K562 (cell line): ENCODE data around the gene CUL2. TPM values are rescaled to one million over a fixed set of nuclear protein-coding genes. Genes with fewer than 3 reads are reported as not detected.
A peak's percentile ranks its signal among the peaks of the same experiment; 100 is the strongest.

Experiments used
- ERF ChIP-seq: fragments of 450-650 bp; formaldehyde crosslinking; IDR thresholded peaks from 2 replicates; pipeline ENCODE4 v1.4.0; 2020; ENCODE audit warnings: mild to moderate bottlenecking, mixed read lengths
- MYC ChIP-seq, 2 experiments: fragments of 250-450 bp in 1 of 2; sonication (Bioruptor Pico) in 1 of 2; IDR thresholded peaks; 2 replicates each; pipeline versions ENCODE4 v1.5.1 to v1.6.1; 2012 to 2021; ENCODE audit warnings: low read depth in 2 of 2, borderline replicate concordance in 1 of 2, improper control_type of control experiment in 1 of 2, low read length in 1 of 2, mild to moderate bottlenecking in 1 of 2, moderate library complexity in 1 of 2
- POU5F1 ChIP-seq: fragments of 150-350 bp; IDR thresholded peaks from 2 replicates; pipeline ENCODE4 v1.6.1; 2014; ENCODE audit warnings: borderline replicate concordance, low read length, low read depth, mild to moderate bottlenecking; ENCODE audit not compliant: partially characterized antibody
- SAP30 ChIP-seq: fragments of 200-600 bp; sonication (generic); IDR thresholded peaks from 2 replicates; pipeline ENCODE4 v1.6.1; 2012; ENCODE audit warnings: borderline replicate concordance, low read depth, mild to moderate bottlenecking, moderate library complexity, low read length, control low read depth, inconsistent platforms; ENCODE audit not compliant: insufficient read depth, poor library complexity, severe bottlenecking
- SETDB1 ChIP-seq: IDR thresholded peaks from one replicate; pipeline ENCODE4 v1.6.1; 2012; ENCODE audit warnings: low read length, control low read depth, inconsistent platforms
- SP2 ChIP-seq: IDR thresholded peaks from 2 replicates; pipeline ENCODE4 v1.6.1; 2011; ENCODE audit warnings: mild to moderate bottlenecking, low read depth, low read length, moderate library complexity; ENCODE audit not compliant: poor library complexity, severe bottlenecking; ENCODE audit errors: extremely low read depth
- TAF7 ChIP-seq: fragments of 450-650 bp; IDR thresholded peaks from 2 replicates; pipeline ENCODE4 v1.6.1; 2016; ENCODE audit warnings: missing genetic modification characterization, missing compliant biosample characterization
- ZBTB7A ChIP-seq: IDR thresholded peaks from 2 replicates; pipeline ENCODE4 v1.6.1; 2011; ENCODE audit warnings: low read depth, mild to moderate bottlenecking, low read length, moderate library complexity, borderline replicate concordance; ENCODE audit not compliant: control insufficient read depth
- ZKSCAN1 ChIP-seq: fragments of 150-350 bp; IDR thresholded peaks from 2 replicates; pipeline ENCODE4 v1.6.1; 2016; ENCODE audit warnings: low read depth, low read length
- ZKSCAN3 ChIP-seq: fragments of 250-450 bp; sonication (Bioruptor Pico); IDR thresholded peaks from 2 replicates; pipeline ENCODE4 v1.4.0; 2020
- ZNF165 ChIP-seq: fragments of 250-450 bp; sonication (Bioruptor Pico); IDR thresholded peaks from 2 replicates; pipeline ENCODE4 v1.4.0; 2020; ENCODE audit warnings: borderline replicate concordance
- ZNF431 ChIP-seq: sonication (generic); formaldehyde crosslinking; IDR thresholded peaks from 2 replicates; pipeline ENCODE4 v1.8.0; 2022; ENCODE audit warnings: mild to moderate bottlenecking, missing genetic modification reagents
- ZNF589 ChIP-seq: fragments of 200-800 bp; sonication (Bioruptor generic); IDR thresholded peaks from 2 replicates; pipeline ENCODE4 v1.6.1; 2016; ENCODE audit warnings: low read depth, missing genetic modification characterization, missing compliant biosample characterization
- ZNF77 ChIP-seq: fragments of 250-450 bp; sonication (Bioruptor Pico); IDR thresholded peaks from 2 replicates; pipeline ENCODE4 v1.5.0; 2020
- ZSCAN29 ChIP-seq: fragments of 450-650 bp; IDR thresholded peaks from 2 replicates; pipeline ENCODE4 v1.6.1; 2017
- polyA plus RNA-seq, 8 experiments: library from polyadenylated mRNA; depleted of rRNA in 4 of 8; stranded (reverse) in 5 of 8; unstranded in 3 of 8; fragments of >200 nt; fragmentation: Nextera tagmentation in 2 of 8; fragmentation: Illumina TruSeq in 1 of 8; extraction: Ambion mirVana in 2 of 8; extraction: Trizol in 1 of 8; gene quantifications; 2 replicates each; pipeline versions ENCODE4 v1.2.1 to v1.2.3, GENCODE V29; 2011 to 2014; ENCODE audit warnings: inconsistent platforms in 1 of 8, missing spikeins in 1 of 8
- total RNA-seq, 7 experiments: library from RNA; depleted of rRNA in 6 of 7; stranded (reverse); fragments of >200 nt in 6 of 7; fragmentation: Illumina TruSeq in 2 of 7; extraction: Trizol in 2 of 7; gene quantifications; 2 replicates each; pipeline versions ENCODE4 v1.2.1 to v1.2.3, GENCODE V29; 2011 to 2021; ENCODE audit warnings: low replicate concordance in 1 of 7
- TF ChIP-seq, protein P1 (sequence below): fragments of 450-650 bp; IDR thresholded peaks from 2 replicates; pipeline ENCODE4 v1.6.1; 2016; ENCODE audit warnings: antibody characterized with exemption
- TF ChIP-seq, protein P2 (sequence below): fragments of 250-450 bp; sonication (Bioruptor Pico); IDR thresholded peaks from 2 replicates; pipeline ENCODE4 v1.8.0; 2021; ENCODE audit warnings: moderate library complexity, mild to moderate bottlenecking, inconsistent platforms
- TF ChIP-seq, protein P3 (sequence below): sonication (generic); formaldehyde crosslinking; IDR thresholded peaks from 2 replicates; pipeline ENCODE4 v1.4.0; 2020; ENCODE audit warnings: mild to moderate bottlenecking, missing genetic modification reagents
- TF ChIP-seq, protein P4 (sequence below), 2 experiments: fragments of 450-650 bp in 1 of 2; sonication (generic) in 1 of 2; formaldehyde crosslinking in 1 of 2; IDR thresholded peaks in 1 of 2; conservative IDR thresholded peaks in 1 of 2; 2 replicates each; pipeline versions ENCODE4 v1.6.1 to v1.8.1; 2016 to 2023; ENCODE audit warnings: mild to moderate bottlenecking in 2 of 2, moderate library complexity in 2 of 2, inconsistent platforms in 1 of 2, missing genetic modification reagents in 1 of 2
- TF ChIP-seq, protein P5 (sequence below): fragments of 250-450 bp; sonication (Bioruptor Pico); IDR thresholded peaks from 2 replicates; pipeline ENCODE4 v1.5.0; 2021

The CUL2 gene
- total and polyA plus RNA-seq, 9 of the 15 experiments (the other 6 are each of a cell fraction or from before 2014, with no cell fraction given), result 17.3 to 46.3 (median 41.2) TPM

DNA sequence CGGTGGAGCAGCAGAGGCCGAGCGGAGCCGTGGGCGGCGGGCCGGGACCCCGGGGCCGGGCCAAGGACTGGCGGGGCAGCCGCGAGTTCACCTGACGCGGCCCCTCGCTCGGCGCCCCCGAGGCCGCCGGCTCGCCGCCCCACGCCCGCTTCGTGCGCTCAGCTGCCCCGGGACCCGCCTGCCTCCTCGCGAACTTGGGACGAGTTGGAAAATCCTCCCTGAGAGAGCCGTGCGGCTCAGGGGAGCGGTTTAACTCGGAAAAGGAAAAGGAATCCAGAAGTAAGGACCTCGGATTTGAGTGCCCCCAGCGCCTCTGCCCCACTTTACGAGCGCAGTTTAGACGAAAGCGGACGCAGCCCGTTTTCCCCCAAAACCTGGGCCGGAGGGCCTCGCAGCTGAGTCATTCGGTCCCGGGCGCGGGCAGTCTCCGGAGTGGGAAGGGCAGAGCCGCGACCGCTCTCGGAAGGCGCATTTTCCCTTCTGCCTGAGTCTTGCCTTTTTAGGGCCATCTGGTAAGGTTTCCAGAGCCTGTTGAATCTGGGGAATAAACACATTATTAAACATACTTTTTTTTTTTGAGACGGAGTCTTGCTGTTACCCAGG is 37.2 kb upstream of the CUL2 start (continued):
- TF ChIP-seq, protein P1, sequence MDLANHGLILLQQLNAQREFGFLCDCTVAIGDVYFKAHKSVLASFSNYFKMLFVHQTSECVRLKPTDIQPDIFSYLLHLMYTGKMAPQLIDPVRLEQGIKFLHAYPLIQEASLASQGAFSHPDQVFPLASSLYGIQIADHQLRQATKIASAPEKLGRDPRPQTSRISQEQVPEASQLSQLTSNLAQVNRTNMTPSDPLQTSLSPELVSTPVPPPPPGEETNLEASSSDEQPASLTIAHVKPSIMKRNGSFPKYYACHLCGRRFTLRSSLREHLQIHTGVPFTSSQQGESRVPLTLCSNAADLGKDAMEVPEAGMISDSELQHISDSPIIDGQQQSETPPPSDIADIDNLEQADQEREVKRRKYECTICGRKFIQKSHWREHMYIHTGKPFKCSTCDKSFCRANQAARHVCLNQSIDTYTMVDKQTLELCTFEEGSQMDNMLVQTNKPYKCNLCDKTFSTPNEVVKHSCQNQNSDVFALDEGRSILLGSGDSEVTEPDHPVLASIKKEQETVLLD, result no peak
- 0 out of 2 replicates have a peak, but pooled peaks have one; percentile 12 for TF ChIP-seq ERF
- TF ChIP-seq, protein P2, sequence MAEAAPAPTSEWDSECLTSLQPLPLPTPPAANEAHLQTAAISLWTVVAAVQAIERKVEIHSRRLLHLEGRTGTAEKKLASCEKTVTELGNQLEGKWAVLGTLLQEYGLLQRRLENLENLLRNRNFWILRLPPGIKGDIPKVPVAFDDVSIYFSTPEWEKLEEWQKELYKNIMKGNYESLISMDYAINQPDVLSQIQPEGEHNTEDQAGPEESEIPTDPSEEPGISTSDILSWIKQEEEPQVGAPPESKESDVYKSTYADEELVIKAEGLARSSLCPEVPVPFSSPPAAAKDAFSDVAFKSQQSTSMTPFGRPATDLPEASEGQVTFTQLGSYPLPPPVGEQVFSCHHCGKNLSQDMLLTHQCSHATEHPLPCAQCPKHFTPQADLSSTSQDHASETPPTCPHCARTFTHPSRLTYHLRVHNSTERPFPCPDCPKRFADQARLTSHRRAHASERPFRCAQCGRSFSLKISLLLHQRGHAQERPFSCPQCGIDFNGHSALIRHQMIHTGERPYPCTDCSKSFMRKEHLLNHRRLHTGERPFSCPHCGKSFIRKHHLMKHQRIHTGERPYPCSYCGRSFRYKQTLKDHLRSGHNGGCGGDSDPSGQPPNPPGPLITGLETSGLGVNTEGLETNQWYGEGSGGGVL (CRISPR knock-in tag), result no peak
- TF ChIP-seq POU5F1, result no peak
- TF ChIP-seq ZSCAN29, result no peak
- no peak for TF ChIP-seq ZKSCAN3
- TF ChIP-seq ZNF589 (CRISPR knock-in tag), result 0 out of 2 replicates have a peak, but pooled peaks have one; percentile 30
- no peak for TF ChIP-seq ZKSCAN1
- TF ChIP-seq, protein P3, sequence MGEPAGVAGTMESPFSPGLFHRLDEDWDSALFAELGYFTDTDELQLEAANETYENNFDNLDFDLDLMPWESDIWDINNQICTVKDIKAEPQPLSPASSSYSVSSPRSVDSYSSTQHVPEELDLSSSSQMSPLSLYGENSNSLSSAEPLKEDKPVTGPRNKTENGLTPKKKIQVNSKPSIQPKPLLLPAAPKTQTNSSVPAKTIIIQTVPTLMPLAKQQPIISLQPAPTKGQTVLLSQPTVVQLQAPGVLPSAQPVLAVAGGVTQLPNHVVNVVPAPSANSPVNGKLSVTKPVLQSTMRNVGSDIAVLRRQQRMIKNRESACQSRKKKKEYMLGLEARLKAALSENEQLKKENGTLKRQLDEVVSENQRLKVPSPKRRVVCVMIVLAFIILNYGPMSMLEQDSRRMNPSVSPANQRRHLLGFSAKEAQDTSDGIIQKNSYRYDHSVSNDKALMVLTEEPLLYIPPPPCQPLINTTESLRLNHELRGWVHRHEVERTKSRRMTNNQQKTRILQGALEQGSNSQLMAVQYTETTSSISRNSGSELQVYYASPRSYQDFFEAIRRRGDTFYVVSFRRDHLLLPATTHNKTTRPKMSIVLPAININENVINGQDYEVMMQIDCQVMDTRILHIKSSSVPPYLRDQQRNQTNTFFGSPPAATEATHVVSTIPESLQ, result no peak
- peak; percentile 35; the same call in 1 of the 2 replicates for TF ChIP-seq ZBTB7A
- TF ChIP-seq SP2, result no peak
- no peak for TF ChIP-seq SETDB1
- TF ChIP-seq, protein P4, sequence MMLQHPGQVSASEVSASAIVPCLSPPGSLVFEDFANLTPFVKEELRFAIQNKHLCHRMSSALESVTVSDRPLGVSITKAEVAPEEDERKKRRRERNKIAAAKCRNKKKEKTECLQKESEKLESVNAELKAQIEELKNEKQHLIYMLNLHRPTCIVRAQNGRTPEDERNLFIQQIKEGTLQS (IDR thresholded peaks at IDR 0.05), result peak; percentile 57
- TF ChIP-seq, protein P4 (CRISPR knock-in tag; conservative IDR thresholded peaks at IDR 0.05), result peak; percentile 66
- TF ChIP-seq MYC (IDR thresholded peaks at IDR 0.05; ENCODE audit: low read depth, low read length), result 0 out of 2 replicates have a peak, but pooled peaks have one; percentile 17
- no peak for TF ChIP-seq MYC (CRISPR knock-in tag; IDR thresholded peaks at IDR 0.05; ENCODE audit: borderline replicate concordance, low read depth)
- no peak for TF ChIP-seq ZNF165 (CRISPR knock-in tag)
- TF ChIP-seq, protein P5, sequence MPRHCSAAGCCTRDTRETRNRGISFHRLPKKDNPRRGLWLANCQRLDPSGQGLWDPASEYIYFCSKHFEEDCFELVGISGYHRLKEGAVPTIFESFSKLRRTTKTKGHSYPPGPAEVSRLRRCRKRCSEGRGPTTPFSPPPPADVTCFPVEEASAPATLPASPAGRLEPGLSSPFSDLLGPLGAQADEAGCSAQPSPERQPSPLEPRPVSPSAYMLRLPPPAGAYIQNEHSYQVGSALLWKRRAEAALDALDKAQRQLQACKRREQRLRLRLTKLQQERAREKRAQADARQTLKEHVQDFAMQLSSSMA, result peak; percentile 83; the same call in 1 of the 2 replicates
- no peak for TF ChIP-seq SAP30
- 0 out of 2 replicates have a peak, but pooled peaks have one; percentile 41 for TF ChIP-seq TAF7 (tag)
- TF ChIP-seq ZNF77 (CRISPR knock-in tag), result no peak
- 0 out of 2 replicates have a peak, but pooled peaks have one; percentile 12 for TF ChIP-seq ZNF431 (CRISPR knock-in tag)
